Psoas muscle (tissue), 8 donors: ENCODE results near the gene ABHD15. TPM values are rescaled to one million over a fixed set of nuclear protein-coding genes. Genes with fewer than 3 reads are reported as not detected.
A peak's percentile ranks its signal among the peaks of the same experiment; 100 is the strongest.

Source experiments
- ATAC-seq, 4 donors: fragments of 200-7000 bp; cut with Tn5 transposase; one replicate each; pipeline ENCODE4 v1.9.1; 2020; ENCODE audit warnings: moderate library complexity in 3 of 4, mild to moderate bottlenecking in 2 of 4
- DNase-seq, 2 donors: peaks; one replicate each; pipeline ENCODE4 v3.0.0-alpha.2; 2020
- H3K27ac ChIP-seq: fragments of 200-600 bp; one replicate; pipeline ENCODE4 v1.8.0; 2022
- H3K27me3 ChIP-seq, 3 donors: fragments of 200-600 bp in 1 of 3; one replicate each; pipeline versions ENCODE4 v1.6.1 to v1.8.0; 2013 to 2022; ENCODE audit warnings: low read length in 2 of 3, mild to moderate bottlenecking in 2 of 3, moderate library complexity in 1 of 3; ENCODE audit not compliant: insufficient read depth in 3 of 3
- H3K36me3 ChIP-seq, 2 donors: fragments of 200-600 bp in 1 of 2; one replicate each; pipeline versions ENCODE4 v1.6.1 to v1.8.0; 2013 to 2022; ENCODE audit warnings: low read depth in 1 of 2, mild to moderate bottlenecking in 1 of 2, moderate library complexity in 1 of 2; ENCODE audit not compliant: insufficient read depth in 1 of 2
- H3K4me1 ChIP-seq: fragments of 200-600 bp; one replicate; pipeline ENCODE4 v1.8.0; 2022
- H3K4me3 ChIP-seq: fragments of 200-600 bp; one replicate; pipeline ENCODE4 v1.8.0; 2022; ENCODE audit warnings: mild to moderate bottlenecking
- H3K9me3 ChIP-seq: fragments of 200-600 bp; one replicate; pipeline ENCODE4 v1.8.0; 2022
- WGBS, 3 donors: extraction: QIAGEN DNeasy Blood & Tissue Kit; methylation state at CpG; one replicate each; pipeline versions ENCODE4 v1.1.6 to v1.1.7; 2013; 5-methylcytosine and 5-hydroxymethylcytosine counted together
- intact Hi-C, 2 donors: fragments of 100-400 bp; cut with DNase I; formaldehyde crosslinking; loops; one replicate each; pipeline versions ENCODE4 v1.11.0 to v1.14.2; 2022
- polyA plus RNA-seq, 3 donors: library from polyadenylated mRNA; stranded (reverse); fragments of 200-250 nt; gene quantifications; one replicate each; pipeline ENCODE4 v1.2.3, GENCODE V29; 2013
- total RNA-seq, 4 donors: library from RNA; stranded (reverse); fragmentation: NEBNext Ultra II Directional in 2 of 4; extraction: Animal tissue kit (Norgen Biotek cat#: 25700) in 2 of 4; gene quantifications; one replicate each; pipeline versions ENCODE4 v1.2.1 to v1.2.4, GENCODE V29; 2021 to 2023
- TF ChIP-seq, protein P1 (sequence below): fragments of 200-600 bp; IDR thresholded peaks from one replicate; pipeline ENCODE4 v1.8.0; 2022; ENCODE audit warnings: antibody characterized with exemption
- donor health status: healthy with polysubstance abuse.
- donor health status: DM: no; HTN: no; CAD: no; lungs with moderate emphysema.
- donor health status: Bipolar disorder and iron deficiency.
- donor health status: healthy.
- donor health status: DM: yes; HTN: yes; CAD: no.
- donor health status: DM: no; HTN: no; CAD: no.
- donor health status: DM: no; HTN: no; CAD: no.
- donor health status: DM: yes; HTN: yes; CAD: no.

ABHD15 gene
- total and polyA plus RNA-seq, 7 donors: 1.6 to 7.9 (median 2.6) TPM

DNA sequence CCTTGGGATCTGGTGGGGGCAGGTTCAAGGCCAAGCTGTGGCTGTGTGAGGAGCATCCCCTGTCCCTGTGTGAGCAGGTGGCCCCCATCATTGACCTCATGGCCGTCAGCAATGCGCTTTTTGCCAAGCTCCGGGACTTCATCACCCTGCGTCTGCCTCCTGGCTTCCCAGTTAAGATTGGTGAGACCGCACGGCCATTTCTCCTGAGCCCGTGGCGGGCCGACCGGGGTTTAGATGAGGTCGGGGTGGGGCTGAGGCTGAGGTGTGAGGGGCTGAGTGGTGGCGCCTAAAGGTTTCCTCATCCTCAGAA lies 45.2 kb upstream of the ABHD15 start:
- Histone ChIP-seq H3K27ac (peak overlapping the region; percentile 69), H3K36me3 (peaks cover 0 to 17% of the 10 kb centered on the region in 2 donors), H3K9me3 (no peaks in the 10 kb centered on the region), H3K4me3 (no peak overlapping the region), H3K4me1 (peaks cover 47% of the 10 kb centered on the region), H3K27me3 (no peaks in the 10 kb centered on the region)
- no peak for ATAC-seq
- intact Hi-C loops: no loop called here
- no peak for DNase-seq
- 91 to 98% (median 91%) methylated on average over 6 to 12 of the region's 12 CpGs for WGBS, 3 donors
- TF ChIP-seq, protein P1, sequence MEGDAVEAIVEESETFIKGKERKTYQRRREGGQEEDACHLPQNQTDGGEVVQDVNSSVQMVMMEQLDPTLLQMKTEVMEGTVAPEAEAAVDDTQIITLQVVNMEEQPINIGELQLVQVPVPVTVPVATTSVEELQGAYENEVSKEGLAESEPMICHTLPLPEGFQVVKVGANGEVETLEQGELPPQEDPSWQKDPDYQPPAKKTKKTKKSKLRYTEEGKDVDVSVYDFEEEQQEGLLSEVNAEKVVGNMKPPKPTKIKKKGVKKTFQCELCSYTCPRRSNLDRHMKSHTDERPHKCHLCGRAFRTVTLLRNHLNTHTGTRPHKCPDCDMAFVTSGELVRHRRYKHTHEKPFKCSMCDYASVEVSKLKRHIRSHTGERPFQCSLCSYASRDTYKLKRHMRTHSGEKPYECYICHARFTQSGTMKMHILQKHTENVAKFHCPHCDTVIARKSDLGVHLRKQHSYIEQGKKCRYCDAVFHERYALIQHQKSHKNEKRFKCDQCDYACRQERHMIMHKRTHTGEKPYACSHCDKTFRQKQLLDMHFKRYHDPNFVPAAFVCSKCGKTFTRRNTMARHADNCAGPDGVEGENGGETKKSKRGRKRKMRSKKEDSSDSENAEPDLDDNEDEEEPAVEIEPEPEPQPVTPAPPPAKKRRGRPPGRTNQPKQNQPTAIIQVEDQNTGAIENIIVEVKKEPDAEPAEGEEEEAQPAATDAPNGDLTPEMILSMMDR: no peak

DNA sequence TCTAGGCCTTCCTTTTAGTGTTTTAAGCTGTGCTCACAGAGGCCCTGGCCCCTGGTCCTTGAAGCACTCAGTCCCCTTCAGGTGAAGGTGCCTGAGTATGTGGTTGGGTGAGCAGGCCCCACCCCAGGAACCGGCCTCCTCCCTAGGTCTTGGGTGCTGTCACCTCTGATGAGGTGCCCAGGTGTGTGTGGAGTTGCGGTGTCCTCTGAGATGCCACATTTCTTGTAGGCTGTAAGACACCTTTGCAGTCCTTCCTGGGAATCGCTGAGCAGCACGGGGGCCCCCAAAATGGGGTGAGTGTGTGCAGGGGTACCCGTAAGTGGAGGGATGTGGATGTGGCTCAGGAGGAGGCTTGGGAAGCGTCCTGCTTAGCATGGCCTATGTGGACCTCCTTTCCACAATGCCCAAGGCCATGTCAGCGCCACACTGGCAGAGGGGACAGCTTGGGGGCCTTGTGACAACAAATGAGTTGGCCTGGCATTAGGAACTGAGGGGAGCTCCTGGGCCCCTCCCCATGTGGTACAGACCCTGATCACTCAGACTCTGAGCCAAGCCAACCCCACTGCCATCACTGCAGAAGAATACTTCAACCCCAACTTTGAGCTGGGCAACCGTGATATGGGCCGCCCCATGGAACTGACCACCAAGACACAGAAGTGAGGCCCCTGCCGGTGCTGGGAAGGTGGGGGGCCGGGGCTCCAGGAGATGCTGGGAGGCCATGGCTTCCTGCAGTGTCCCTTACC lies 44.7 kb upstream of the ABHD15 start:
- no peak for DNase-seq
- peaks cover 0 to 17% of the 10 kb centered on the region in 2 donors for H3K36me3 ChIP-seq
- TF ChIP-seq, protein P1: no peak
- ATAC-seq: no peak
- H3K4me3 ChIP-seq: no peak overlapping the region
- H3K27ac ChIP-seq: no peak overlapping the region
- H3K27me3 ChIP-seq: no peaks in the 10 kb centered on the region
- H3K9me3 ChIP-seq: no peaks in the 10 kb centered on the region
- 96 to 98% (median 97%) methylated on average over 11 of the region's 11 CpGs for WGBS, 3 donors
- intact Hi-C loops: no loop called here
- H3K4me1 ChIP-seq: peaks cover 41% of the 10 kb centered on the region

DNA sequence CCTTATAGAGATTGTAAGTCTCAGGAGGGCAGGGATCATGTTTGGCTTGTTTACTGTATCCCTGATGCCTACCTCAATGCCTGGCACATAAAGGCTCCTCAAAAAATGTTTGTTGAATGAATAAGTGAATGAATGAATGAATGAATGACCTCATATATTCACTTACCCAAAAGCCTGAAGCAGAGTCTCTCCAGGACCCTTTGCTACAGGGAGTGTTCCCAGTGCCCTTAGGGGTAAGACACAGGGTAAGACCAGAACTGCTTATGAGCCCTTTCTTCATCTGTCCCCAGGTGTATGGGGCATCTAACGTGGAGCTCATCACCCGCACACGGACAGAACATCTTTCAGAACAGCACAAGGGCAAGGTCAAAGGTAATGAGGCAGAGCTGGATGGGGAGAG lies 43.6 kb upstream of the ABHD15 start:
- peaks cover 33% of the 10 kb centered on the region for H3K4me1 ChIP-seq
- no peak overlapping the region for H3K4me3 ChIP-seq
- 80 to 88% (median 81%) methylated on average over 3 of the region's 3 CpGs for WGBS, 3 donors
- peaks cover 0 to 8% of the 10 kb centered on the region in 2 donors for H3K36me3 ChIP-seq
- no peaks in the 10 kb centered on the region for H3K9me3 ChIP-seq
- H3K27me3 ChIP-seq: no peaks in the 10 kb centered on the region
- TF ChIP-seq, protein P1: no peak
- DNase-seq (no peak), ATAC-seq (no peak)
- H3K27ac ChIP-seq: no peak overlapping the region
- intact Hi-C loops: no loop called here

DNA sequence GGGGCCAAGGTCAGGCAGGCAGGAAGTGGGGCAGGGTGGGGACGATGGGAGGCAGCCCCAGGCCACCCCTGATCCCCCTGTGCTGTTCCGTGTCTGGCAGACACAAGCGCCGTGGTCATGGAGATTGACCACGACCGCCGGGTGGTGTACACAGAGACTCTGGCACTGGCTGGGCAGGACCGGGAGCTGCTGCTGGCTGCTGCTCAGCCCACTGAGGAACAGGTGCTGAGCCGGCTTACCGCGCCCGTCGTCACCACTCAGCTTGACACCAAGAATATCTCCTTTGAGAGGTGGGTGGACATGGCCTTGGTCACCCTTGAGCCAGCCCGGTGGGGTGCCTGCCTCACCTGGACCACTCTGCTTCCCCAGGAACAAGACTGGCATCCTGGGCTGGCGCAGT lies 42.1 kb upstream of the ABHD15 start:
- Histone ChIP-seq H3K4me1 (peaks cover 19% of the 10 kb centered on the region), H3K4me3 (no peak overlapping the region), H3K27me3 (no peaks in the 10 kb centered on the region), H3K27ac (peak overlapping the region; percentile 68), H3K9me3 (no peaks in the 10 kb centered on the region), H3K36me3 (no peaks in the 10 kb centered on the region)
- TF ChIP-seq, protein P1: no peak
- peak in 1 of 2 donors; percentile 73 for DNase-seq
- intact Hi-C loops: no loop called here
- WGBS, 3 donors: 34 to 60% (median 45%) methylated on average over 9 to 15 of the region's 15 CpGs
- peak in 3 of 4 donors; percentile 14 to 64 (median 25) for ATAC-seq
